HG02884 (cell line): ENCODE results near the gene HYAL4.
"Not testable (repeated sequence)": the region's sequence is repeated elsewhere in the genome, so short reads cannot be mapped to it uniquely, and the experiment has no call there.

ENCODE experiments used
- ATAC-seq: cut with Tn5 transposase; IDR thresholded peaks from one replicate; pipeline ENCODE4 v1.9.1; 2021; ENCODE audit warnings: mild to moderate bottlenecking, moderate library complexity; ENCODE audit not compliant: unreplicated experiment

Gene HYAL4

DNA sequence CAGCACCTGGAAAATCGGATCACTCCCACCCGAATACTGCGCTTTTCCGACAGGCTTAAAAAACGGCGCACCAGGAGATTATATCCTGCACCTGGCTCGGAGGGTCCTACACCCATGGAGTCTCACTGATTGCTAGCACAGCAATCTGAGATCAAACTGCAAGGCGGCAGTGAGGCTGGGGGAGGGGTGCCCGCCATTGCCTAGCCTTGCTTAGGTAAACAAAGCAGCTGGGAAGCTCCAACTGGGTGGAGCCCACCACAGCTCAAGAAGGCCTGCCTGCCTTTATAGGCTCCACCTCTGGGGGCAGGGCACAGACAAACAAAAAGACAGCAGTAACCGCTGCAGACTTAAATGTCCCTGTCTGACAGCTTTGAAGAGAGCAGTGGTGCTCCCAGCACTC lies 49.8 kb downstream of the HYAL4 start:
- ATAC-seq = not testable (repeated sequence)

DNA sequence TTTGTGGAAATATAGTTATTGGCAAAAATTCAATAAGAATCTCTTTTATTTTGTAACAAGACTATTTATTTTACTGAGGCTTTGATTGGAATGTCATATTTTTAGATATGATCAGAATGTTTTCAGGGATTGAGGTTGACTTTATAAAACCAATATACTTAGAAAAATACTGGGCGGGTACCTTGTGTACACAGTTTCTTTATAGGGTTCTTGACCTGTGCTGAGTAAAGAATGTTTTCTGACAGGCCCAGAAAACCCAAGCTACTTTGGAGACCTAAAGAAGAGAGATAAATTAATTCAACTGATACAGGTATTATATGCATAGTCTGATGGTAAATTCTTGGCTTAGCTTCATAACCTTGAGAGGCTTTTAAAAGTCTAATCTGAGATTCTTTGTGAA lies 56.1 kb downstream of the HYAL4 start:
- no peak for ATAC-seq

DNA sequence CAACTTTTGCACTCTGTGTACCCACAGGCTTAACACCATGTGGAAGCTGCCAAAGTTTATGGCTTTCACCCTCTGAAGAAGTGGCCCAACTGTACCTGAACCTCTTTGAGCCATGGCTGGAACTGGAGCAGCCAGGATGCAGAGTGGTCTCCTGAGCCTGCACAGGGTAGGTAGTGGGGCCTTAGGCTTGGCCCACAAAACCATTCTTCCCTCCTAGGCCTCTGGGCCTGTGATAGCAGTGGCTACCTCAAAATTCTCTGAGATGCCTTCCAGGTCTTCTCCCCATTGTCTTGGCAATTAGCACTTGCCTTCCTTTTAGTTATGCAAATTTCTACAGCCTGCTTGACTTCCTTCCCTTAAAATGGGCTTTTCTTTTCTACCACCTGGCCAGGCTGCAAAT lies 60.7 kb downstream of the HYAL4 start:
- no peak for ATAC-seq

DNA sequence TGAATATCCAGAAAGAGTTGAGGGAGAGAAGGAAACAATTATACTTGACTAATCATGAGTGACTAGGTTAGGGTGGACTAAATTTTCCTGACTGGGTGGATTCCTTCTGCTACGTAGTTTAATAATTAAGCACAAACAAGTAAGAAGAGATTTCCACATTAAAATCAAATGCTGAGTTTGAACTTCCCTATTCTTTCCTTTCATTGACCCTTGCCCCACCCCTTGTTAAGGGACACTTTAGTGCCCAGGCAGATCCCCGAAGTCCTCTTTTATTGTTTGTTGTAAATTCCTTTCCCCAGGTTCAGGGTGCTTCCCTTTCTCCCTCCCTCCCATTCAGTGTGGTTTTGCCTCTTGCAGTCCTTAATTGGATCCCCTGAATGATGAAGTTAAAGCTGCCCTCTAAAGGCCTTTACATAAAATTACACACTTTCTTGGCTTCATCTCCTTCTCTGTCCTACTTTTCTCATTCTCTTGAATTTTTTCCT lies 71.3 kb downstream of the HYAL4 start:
- no peak for ATAC-seq

DNA sequence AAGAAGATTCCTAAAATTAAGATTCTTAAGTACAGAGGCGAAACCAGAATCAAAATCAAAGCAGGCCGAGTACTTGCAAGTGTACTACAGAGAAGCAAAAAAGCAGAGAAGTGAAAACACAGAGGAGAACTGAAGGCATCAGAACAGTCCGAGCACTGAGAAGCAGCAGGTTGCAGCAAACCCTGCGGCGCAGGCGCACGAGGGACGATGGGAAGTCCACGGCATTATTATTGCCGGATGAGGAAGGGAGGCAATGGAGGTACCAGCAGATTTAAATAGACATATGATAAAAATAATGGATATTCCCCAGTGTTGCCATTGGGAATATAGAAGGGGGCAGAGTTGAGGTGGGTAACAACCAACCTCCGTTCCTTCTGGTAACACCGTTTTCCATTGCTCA lies 72.9 kb downstream of the HYAL4 start:
- no peak for ATAC-seq

DNA sequence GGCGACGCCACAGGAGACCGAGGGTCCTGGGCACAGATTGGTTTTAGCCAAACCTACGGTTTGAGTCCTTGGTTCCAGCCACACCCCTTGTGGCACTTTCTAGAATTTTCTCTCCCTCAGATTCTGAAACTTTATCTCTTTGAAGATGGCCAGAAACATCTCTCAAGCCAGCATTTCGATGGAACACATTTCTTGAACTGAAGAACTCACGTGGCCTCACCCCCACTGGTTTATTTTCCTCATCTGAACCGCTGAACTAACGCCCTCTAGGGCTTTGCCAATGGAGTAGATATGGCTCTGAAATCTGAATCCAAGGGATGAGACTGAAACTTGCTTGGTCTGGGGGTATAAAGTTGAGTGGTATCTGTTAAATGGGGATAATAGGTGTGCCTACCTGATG lies 73.3 kb downstream of the HYAL4 start:
- ATAC-seq = no peak

DNA sequence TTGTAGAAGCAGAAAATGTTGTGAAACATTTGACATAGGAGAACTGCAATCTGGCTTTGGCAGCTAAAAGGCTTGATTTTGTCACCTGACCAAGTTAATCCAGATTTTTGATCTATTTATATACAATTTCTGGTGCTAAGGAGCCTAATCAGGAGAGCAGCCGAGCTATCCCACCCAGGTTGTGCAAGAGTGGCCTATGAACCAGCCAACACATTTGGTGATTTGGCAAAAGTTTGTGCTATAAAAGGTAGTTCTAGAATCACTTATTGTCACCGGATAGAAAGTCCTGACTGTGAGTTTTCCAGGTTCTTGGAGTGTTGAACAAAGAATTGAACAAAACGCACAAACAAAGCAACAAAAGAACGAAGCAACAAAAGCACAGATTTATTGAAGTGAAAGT lies 78.6 kb downstream of the HYAL4 start:
- no peak for ATAC-seq

DNA sequence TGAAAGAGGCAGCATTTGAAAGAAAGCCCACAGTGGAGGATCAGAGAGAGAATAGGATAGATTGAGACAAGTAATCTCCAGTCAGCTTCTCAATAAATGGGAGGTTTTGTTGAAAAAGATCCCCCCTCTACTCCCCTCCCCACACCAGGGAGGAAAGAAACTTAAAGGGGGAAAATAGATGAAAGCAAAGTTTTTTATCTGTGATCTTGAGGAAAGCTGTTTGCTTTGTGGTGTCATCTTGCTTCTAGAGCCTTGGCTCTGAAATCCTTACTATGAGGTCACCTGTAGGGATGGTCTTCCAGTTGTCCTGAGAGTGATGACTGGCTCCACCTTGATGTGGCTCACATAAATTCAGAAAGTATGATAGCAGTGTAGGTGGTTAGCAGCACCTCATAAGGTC lies 80.0 kb downstream of the HYAL4 start, which contains the start of gene SPAM1:
SPAM1 (plus strand) TSS at position 301 of the 400 bp plus-strand sequence. CDS start 28,330 bp downstream, outside the sequence.
- ATAC-seq = no peak
